Endothelial cell (in vitro differentiated cells): ENCODE measurements around the gene PDLIM3. TPM values are rescaled to one million over a fixed set of nuclear protein-coding genes. Genes with fewer than 3 reads are reported as not detected.

ENCODE experiments used
- DNase-seq: peaks from one replicate; pipeline ENCODE4 v3.0.0; 2021; ENCODE audit warnings: low spot score
- H3K27ac Mint-ChIP-seq: one replicate; pipeline ENCODE4 v1.8.0; 2021; ENCODE audit warnings: mixed read lengths, inconsistent platforms; ENCODE audit not compliant: unreplicated experiment
- H3K27me3 Mint-ChIP-seq: one replicate; pipeline ENCODE4 v1.8.0; 2021; ENCODE audit warnings: mild to moderate bottlenecking, moderate library complexity, mixed read lengths, inconsistent platforms; ENCODE audit not compliant: unreplicated experiment
- H3K36me3 Mint-ChIP-seq: one replicate; pipeline ENCODE4 v1.8.0; 2021; ENCODE audit warnings: mild to moderate bottlenecking, low read depth, mixed read lengths, inconsistent platforms; ENCODE audit not compliant: unreplicated experiment
- H3K4me1 Mint-ChIP-seq: one replicate; pipeline ENCODE4 v1.8.0; 2021; ENCODE audit warnings: mild to moderate bottlenecking, mixed read lengths, inconsistent platforms; ENCODE audit not compliant: unreplicated experiment
- H3K4me3 Mint-ChIP-seq: one replicate; pipeline ENCODE4 v1.8.0; 2021; ENCODE audit warnings: mild to moderate bottlenecking, mixed read lengths, inconsistent platforms; ENCODE audit not compliant: unreplicated experiment
- H3K9me3 Mint-ChIP-seq: one replicate; pipeline ENCODE4 v1.8.0; 2021; ENCODE audit warnings: mixed read lengths, inconsistent platforms; ENCODE audit not compliant: unreplicated experiment
- long read RNA-seq: library from polyadenylated mRNA; unstranded; transcript quantifications from one replicate; pipeline ENCODE4 v2.0.0, GENCODE V29; 2020; ENCODE audit not compliant: unreplicated experiment
- total RNA-seq: library from RNA; stranded (reverse); fragmentation: NEBNext Ultra II Directional; extraction: Animal tissue kit (Norgen Biotek cat#: 25700); gene quantifications from one replicate; pipeline ENCODE4 v1.2.1, GENCODE V29; 2021; ENCODE audit not compliant: unreplicated experiment
- TF ChIP-seq, protein P1 (sequence below): fragments of 200-600 bp; sonication (generic); IDR thresholded peaks from one replicate; pipeline ENCODE4 v1.5.0; 2021; ENCODE audit warnings: antibody characterized with exemption; ENCODE audit not compliant: unreplicated experiment

Gene PDLIM3
- total RNA-seq = 0.67 TPM
- long read RNA-seq = 0 reads

DNA sequence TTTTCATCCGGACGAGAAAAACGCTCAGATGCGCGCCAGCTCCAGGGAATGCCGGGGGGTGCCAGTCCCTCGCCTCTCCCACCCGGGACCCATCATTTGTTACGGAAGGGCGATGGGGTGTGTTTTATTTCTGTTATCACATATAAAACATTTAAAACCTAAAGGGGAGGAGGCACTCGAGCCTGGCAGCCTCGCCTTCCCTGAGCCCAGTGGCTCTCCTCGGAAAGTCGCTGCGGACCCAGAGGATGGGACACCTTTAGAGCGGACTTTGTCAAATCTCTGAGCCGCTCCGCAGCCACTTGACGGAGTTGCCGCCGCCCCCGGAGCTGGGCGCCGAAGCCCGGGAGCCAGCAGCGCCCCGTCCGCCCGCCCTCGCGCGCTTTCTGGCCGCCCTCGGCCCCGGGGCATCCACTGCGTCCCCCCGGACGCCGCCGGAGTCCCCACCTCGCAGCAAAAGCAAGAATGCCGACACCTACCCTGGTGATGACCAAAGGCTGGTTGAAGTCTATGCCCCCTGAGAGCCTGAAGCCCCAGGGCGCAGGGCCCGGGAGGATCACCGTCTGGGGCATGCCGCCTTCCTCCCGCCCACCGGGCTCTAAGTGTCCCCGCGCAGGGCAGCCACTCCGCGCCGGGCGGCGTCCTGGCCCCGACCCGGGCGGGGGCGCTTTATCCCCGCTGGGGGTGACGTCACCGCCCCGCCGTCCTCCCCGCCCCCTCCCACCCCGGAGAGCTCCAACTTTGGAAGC, at the start of gene PDLIM3:
TSS of gene PDLIM3 (minus strand) at position 642 of the 746 bp plus-strand sequence. CDS start at position 569, 73 bp downstream.
- Mint-ChIP-seq H3K27me3 (peaks cover 4% of the 10 kb centered on the region), H3K9me3 (no peaks in the 10 kb centered on the region), H3K36me3 (no peaks in the 10 kb centered on the region), H3K4me1 (no peaks in the 10 kb centered on the region), H3K4me3 (peak within 1 kb of the TSS; percentile 84), H3K27ac (no peak within 1 kb of the TSS)
- TF ChIP-seq, protein P1, sequence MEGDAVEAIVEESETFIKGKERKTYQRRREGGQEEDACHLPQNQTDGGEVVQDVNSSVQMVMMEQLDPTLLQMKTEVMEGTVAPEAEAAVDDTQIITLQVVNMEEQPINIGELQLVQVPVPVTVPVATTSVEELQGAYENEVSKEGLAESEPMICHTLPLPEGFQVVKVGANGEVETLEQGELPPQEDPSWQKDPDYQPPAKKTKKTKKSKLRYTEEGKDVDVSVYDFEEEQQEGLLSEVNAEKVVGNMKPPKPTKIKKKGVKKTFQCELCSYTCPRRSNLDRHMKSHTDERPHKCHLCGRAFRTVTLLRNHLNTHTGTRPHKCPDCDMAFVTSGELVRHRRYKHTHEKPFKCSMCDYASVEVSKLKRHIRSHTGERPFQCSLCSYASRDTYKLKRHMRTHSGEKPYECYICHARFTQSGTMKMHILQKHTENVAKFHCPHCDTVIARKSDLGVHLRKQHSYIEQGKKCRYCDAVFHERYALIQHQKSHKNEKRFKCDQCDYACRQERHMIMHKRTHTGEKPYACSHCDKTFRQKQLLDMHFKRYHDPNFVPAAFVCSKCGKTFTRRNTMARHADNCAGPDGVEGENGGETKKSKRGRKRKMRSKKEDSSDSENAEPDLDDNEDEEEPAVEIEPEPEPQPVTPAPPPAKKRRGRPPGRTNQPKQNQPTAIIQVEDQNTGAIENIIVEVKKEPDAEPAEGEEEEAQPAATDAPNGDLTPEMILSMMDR = no peak
- peak; percentile 40 for DNase-seq

- Mint-ChIP-seq H3K27ac (no peak overlapping the region), H3K4me1 (peaks cover 12% of the 10 kb centered on the region), H3K4me3 (no peak overlapping the region), H3K36me3 (peaks cover 5% of the 10 kb centered on the region), H3K27me3 (peaks cover 2% of the 10 kb centered on the region), H3K9me3 (no peaks in the 10 kb centered on the region)
- TF ChIP-seq, protein P1 = no peak
- no peak for DNase-seq
Observed at GRCh38 chr4:185583813-185584212, 48.5 kb upstream of the PDLIM3 start.

- Mint-ChIP-seq H3K4me3 (no peak overlapping the region), H3K27me3 (peaks cover 2% of the 10 kb centered on the region), H3K9me3 (no peaks in the 10 kb centered on the region), H3K36me3 (peaks cover 5% of the 10 kb centered on the region), H3K27ac (no peak overlapping the region), H3K4me1 (peaks cover 12% of the 10 kb centered on the region)
- TF ChIP-seq, protein P1 = no peak
- no peak for DNase-seq
Observed at GRCh38 chr4:185582651-185583400, 47.5 kb upstream of the PDLIM3 start.

- H3K9me3 Mint-ChIP-seq = no peaks in the 10 kb centered on the region
- peaks cover 5% of the 10 kb centered on the region for H3K36me3 Mint-ChIP-seq
- no peak for DNase-seq
- H3K4me3 Mint-ChIP-seq = no peak overlapping the region
- H3K27me3 Mint-ChIP-seq = peaks cover 2% of the 10 kb centered on the region
- H3K4me1 Mint-ChIP-seq = no peaks in the 10 kb centered on the region
- H3K27ac Mint-ChIP-seq = no peak overlapping the region
- TF ChIP-seq, protein P1 = no peak
Observed at GRCh38 chr4:185580699-185581098, 45.4 kb upstream of the PDLIM3 start.

- H3K4me1 Mint-ChIP-seq = peaks cover 7% of the 10 kb centered on the region
- DNase-seq = no peak
- no peak overlapping the region for H3K4me3 Mint-ChIP-seq
- no peak overlapping the region for H3K27ac Mint-ChIP-seq
- H3K9me3 Mint-ChIP-seq = no peaks in the 10 kb centered on the region
- H3K27me3 Mint-ChIP-seq = peaks cover 6% of the 10 kb centered on the region
- TF ChIP-seq, protein P1 = no peak
- peaks cover 5% of the 10 kb centered on the region for H3K36me3 Mint-ChIP-seq
Observed at GRCh38 chr4:185578284-185578683, 43.0 kb upstream of the PDLIM3 start.
